Coronary artery (tissue), 2 donors: ENCODE results near the gene CTSH.
"Not testable (repeated sequence)": the region's sequence is repeated elsewhere in the genome, so short reads cannot be mapped to it uniquely, and the experiment has no call there.

Source experiments
- DNase-seq: peaks from one replicate; pipeline ENCODE4 v3.0.0-alpha.2; 2017; ENCODE audit warnings: low spot score
- H3K27ac ChIP-seq, 2 donors: fragments of 200-600 bp; sonication (generic); one replicate each; pipeline ENCODE4 v1.5.1; 2016 to 2019
- H3K4me3 ChIP-seq: fragments of 200-600 bp; sonication (generic); 2 replicates; pipeline ENCODE4 v1.5.1; 2016; ENCODE audit warnings: mild to moderate bottlenecking, moderate library complexity
- CTCF ChIP-seq: fragments of 200-600 bp; sonication (generic); IDR thresholded peaks from one replicate; pipeline ENCODE4 v1.5.1; 2019; ENCODE audit warnings: antibody characterized with exemption

CTSH gene

DNA sequence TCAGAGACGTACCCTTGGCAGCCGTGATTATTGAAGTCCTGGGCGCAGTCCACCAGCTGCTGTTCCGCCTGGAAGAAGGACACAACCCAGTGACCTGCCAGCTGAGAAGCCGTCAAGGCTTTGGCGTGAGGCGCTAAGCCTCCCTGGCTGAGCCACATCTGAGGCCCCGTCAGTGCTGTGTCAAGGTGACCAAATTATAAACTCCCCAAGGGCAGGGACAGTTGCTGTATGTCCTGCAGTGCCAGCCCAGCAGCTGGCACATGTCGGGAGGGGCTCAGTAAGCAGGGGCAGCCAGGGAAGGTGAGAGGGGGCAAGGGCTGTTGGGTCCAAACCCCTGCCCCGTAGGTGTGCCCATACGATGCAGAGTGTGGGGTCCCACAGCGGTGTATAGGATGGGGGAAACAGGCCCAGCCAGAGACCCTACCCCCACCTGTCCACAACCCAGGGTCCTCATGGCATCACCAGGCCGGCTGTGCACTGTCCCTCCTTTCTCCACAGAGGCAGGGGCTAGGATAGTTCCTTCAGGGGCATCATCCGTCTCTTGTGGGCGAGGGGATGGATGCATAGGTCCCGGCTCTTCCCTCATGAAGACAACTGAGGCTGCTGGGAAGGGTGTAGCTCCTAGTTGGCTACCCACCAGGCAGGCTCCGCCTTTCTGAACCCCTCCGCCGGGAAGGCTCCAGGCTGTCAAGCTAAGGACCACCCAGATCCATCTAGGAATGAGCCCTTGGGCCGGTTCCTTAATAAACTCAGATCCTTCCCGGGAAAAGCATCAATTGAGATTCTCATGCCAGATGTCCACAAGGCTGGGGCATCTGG is 13.2 kb downstream of the CTSH start:
- no peak for DNase-seq
- TF ChIP-seq CTCF = no peak
- Histone ChIP-seq H3K4me3 (no peak overlapping the region), H3K27ac (no peak overlapping the region)

DNA sequence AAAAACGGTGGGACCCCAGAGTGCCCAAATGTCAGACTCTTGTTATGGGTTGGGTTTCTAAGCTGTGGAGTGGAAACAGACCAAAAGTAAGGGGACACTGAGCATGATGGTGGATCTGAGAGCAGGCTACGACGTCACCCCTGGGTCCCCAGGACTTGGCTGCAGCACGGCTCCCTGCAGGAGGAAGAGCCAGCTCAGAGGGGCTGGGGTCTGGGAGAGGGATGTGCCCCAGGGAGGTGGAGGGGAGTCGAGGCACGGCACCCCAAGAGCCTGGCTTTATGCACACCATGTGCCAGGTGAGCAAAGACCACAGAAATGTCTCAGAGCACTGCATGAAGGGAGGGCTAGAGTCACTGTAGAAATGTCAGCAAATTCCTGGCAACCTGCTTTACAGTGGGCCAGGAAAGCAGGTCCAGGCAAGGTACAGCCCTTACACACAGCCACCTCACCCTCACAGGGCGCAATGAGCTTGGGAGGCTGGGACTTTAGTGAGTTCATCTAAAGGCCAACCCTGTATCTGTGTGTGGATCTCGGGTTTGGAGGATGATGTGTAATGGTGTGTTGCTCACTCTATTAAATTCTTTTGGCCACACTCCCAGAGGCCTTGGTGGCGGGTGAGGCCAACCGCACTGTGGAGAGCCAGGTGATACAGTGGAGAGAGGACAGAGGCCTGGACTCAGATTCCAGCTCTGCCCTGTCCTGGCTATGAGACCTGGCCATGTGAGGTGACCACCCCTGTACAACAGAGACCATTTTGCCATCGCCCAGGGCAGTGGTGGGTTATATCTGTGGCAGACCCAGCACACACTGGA is 14.1 kb downstream of the CTSH start:
- TF ChIP-seq CTCF = no peak
- H3K27ac ChIP-seq = no peak overlapping the region
- no peak for DNase-seq
- H3K4me3 ChIP-seq = no peak overlapping the region

GRCh38 chr15:78929536-78930264 is 15.1 kb downstream of the CTSH start:
- H3K27ac ChIP-seq = no peak overlapping the region
- H3K4me3 ChIP-seq = no peak overlapping the region
- no peak for DNase-seq
- TF ChIP-seq CTCF = no peak

GRCh38 chr15:78928616-78929093 is 16.2 kb downstream of the CTSH start:
- H3K4me3 ChIP-seq = no peak overlapping the region
- DNase-seq = no peak
- H3K27ac ChIP-seq = no peak overlapping the region
- TF ChIP-seq CTCF = no peak

GRCh38 chr15:78928176-78928575 is 16.7 kb downstream of the CTSH start:
- DNase-seq, H3K27ac ChIP-seq, H3K4me3 ChIP-seq: not testable (repeated sequence)

GRCh38 chr15:78927077-78927790 is 17.6 kb downstream of the CTSH start:
- TF ChIP-seq CTCF = no peak
- DNase-seq = no peak
- Histone ChIP-seq H3K4me3 (no peak overlapping the region), H3K27ac (no peak overlapping the region)
